Activated CD8-positive, alpha-beta memory T cell treated with anti-CD3 and anti-CD28 coated beads, Interleukin-2, amount 50 U/mL, for 4 hours (primary cell): Measurements from ENCODE around the gene PNISR.

ENCODE experiments used
- DNase-seq: peaks from one replicate; pipeline ENCODE4 v3.0.0-alpha.2; 2020

Gene PNISR

DNA sequence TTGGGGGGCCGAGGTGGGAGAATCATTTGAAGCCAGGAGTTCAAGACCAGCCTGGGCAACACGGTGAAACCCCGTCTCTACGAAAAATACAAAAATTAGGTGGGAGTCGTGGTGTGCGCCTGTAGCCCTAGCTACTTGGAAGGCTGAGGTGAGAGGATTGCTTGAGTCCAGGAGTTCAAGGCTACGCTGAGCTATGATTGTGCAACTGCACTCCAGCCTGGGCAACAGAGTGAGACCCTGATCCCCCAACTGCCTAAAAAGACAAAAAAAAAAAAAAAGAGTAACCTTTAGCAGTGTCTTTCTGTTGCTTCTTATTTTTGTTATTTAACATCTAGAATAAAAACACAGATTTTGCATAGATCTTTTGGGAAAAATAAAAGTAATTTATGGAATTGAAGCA, 18.0 kb downstream of the PNISR start:
- no peak for DNase-seq

DNA sequence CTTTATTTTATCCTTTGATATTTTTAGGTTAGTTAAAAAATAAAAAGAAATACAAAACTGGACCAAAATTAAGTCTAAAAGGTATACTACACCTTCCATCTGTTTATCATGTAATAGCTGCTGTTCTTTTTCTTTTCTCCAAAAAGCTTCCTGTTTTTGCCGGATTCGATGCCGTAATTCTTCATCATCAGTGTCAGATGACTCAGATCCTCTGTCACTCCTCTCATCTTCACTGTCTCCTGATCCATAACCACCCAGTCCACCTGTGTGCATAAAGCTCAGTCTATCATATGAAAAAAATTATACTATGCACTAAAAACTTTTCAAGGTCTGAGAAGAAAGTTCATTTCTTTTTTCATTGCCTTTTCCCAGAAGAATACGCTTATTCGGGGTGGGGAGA, 22.7 kb downstream of the PNISR start:
- no peak for DNase-seq

DNA sequence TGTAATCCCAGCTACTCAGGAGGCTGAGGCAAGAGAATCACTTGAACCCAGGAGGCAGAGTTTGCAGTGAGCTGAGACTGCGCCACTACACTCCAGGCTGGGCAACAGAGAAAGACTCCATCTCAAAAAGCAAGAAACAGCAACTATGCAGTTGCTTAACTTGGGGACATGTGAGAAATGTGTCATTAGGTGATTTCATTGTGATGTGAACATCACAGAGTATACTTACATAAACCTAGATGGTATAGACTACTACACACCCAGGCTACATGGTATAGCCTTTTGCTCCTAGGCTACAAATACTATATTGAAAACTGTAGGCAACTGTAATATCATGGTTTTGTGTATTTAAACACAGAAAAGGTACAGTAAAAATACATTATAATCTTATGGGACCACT, 27.8 kb downstream of the PNISR start:
- no peak for DNase-seq

DNA sequence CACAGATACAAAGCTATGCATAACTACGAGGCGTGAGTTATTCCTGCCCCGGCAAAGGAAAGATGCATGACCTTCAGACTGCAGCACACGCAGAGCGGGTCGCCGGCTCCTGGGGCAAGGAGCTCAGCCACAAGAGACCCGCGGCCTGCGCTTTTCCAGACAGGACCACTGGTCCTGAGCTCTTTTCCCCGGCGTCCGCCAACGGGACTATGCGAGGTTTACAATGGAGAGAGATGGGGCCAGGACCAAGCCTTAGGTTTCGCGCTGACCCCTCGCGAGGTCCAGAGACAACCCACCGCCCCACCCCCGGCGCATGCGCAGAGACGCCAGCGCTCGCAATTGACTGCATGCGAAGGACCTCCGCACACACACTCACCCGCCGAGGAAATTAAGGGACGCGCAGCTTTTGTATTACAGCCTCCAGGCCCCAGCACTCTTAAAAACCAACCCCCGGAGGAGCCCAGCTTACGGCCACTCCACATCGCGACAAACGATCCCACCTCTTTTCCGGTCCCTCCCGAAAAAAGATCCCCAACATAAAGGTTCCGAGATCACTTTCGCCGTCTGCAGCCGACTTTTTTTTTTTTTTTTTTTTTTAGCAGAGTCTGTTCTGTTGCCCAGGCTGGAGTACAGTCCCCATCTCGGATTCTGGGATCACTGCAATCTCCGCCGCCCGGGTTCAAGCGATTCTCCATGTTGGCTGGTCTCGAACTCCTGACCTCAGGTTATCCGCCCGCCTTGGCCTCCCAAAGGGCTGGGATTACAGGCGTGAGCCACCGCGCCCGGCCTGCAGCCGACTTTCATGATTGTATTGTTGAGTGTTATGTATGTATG, 31.2 kb downstream of the PNISR start, which contains the start of gene COQ3:
COQ3 (minus strand) TSS at position 498 of the 834 bp plus-strand sequence; CDS start at position 482, 16 bp downstream.
- DNase-seq = peak; percentile 57

DNA sequence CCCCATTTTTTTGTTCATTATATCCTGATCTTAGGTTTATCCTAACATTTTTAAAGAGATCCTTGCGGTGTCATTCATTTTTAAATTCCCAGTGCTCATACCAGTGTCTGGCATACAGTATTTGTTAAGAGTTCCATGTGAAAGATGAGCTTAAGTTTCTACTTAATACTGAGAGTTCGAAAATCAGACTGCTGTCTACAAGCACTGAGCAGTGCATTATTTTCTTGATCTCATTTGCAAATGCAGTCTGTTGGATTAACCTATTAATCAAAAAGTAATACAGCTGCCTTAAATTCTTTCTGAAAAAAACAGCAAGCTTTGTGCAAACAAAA, 31.8 kb downstream of the PNISR start:
- no peak for DNase-seq

DNA sequence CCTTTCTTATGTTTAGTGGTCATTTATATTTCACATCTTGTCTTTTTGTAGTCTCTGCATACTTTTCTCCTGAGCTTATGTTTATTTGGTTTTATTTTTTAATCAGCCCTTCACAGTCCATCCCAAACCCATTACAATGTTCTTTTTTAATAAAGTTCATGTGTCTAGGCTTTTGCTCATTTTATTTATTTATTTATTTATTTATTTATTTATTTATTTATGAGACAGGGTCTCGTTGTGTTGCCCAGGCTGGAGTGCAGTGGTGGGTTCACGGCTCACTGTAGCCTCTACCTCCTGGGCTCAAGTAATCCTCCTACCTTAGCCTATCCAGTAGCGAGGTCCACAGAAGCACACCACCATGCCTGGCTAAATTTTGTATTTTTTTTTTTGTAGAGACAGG, 34.2 kb downstream of the PNISR start:
- DNase-seq = no peak

DNA sequence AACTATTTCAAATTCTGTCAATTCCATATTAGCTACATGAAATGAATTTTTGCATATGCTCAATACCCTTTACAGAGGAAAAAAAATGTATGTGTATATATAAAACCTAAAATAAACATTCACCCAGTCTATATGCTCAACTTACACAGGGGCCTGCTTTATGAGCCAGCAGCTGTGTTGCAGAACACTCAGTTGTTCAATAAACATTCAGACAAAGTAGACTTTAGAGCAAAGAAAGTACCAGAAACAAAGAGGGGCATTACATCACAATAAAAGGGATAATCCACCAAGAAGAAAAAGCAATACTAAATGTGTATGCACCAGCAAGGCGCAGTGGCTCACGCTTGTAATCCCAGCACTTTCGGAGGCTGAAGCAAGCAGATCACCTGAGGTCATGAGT, 40.6 kb downstream of the PNISR start:
- DNase-seq = no peak

DNA sequence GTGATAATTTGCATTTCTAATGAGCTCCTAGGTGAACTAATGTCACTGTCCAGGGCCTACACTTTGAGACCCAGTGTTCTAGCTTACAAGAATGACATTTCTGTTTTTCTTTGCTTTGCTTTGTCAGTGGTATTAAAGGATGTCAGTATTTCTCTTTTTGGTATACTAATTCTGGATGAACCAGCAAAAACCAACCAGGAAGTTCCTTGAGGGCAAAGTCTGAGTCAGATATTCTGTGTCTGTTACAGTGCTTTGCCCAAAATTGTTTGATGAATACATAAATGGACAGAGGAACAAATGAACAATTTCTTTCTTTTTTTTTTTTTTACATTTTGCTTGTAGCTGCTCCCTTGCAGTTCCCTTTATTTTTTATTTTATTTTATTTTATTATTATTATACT, 46.5 kb downstream of the PNISR start:
- no peak for DNase-seq

DNA sequence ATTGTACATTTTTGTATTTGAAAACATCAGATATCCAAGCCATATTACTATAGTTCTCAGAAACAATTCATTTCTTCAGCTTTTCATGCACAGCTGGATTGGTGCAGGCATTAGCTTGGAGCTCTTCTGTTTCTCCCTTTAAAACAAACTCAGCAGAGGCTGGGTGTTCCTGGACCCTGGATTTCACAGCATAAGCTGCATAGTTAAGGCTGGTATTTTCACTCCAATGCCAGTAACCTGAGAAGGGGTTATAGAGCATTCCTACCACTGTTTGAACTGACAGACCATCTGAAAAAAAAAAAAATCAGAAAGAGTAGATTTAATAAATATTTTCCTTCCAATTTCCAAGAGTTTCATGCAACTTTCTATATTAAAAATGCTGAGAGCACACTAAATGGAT, 55.6 kb downstream of the PNISR start:
- DNase-seq = no peak

DNA sequence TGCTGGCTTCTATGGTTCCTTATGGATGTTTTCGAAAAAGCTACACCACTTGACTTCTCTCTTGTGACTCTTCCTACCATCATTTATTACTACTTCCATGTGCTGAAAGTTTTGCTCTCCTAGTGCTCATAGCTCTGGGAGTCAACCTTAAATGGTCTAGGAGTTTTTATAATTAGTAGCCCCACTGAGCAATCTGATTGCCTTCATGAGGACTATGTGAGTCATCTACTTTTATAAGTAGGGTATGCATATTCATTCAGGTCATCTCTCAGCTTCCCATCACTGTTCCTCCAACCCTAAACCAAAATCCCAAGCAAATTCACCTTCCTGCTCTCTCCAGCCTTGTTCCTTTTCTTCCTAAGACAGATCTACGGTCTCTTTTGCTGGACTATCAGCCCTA, 58.3 kb downstream of the PNISR start:
- no peak for DNase-seq

DNA sequence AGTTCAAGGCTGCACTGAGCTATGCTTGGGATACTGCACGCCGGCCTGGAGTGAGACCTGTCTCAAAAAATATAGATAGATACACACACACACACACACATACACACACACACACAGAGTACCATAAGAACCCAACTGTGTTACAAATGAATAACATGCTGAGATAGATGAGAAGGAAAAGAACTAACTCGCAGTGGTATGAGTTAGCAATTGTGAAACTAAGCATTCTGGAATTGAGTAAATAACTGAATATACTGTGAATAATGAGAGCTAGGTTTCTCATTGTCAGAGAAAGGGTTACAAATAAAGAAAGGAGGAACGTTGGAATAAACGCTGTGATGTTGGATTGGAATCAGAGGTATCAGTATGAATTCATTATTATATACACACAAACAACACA, 61.1 kb downstream of the PNISR start:
- DNase-seq = no peak

DNA sequence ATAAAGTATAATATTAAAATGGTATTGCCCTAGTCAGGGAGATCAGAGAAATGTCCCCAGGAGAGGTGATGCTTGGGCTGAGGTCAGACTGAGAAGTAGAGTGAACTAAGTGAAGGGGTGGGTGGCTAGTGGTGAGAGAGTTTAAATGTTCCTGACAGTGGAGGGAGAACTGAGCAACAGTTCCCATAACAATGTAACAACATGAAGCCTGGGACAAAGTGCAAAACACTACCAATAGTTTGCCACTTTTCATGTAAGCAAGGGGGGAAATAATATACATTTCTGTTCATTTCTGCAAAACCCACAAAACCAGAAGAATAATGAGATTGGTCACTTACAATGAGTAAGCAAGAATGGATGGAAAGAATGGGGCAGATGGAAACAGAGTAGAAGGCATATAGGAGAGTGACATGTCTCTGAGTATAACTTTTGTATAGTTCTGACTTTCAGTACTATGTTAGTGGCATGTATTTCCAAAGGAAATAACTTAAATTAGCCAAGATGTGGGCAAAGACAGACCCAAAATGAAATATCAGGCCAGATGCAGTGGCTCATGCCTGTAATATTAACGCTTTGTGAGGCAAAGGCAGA, 62.3 kb downstream of the PNISR start:
- no peak for DNase-seq

DNA sequence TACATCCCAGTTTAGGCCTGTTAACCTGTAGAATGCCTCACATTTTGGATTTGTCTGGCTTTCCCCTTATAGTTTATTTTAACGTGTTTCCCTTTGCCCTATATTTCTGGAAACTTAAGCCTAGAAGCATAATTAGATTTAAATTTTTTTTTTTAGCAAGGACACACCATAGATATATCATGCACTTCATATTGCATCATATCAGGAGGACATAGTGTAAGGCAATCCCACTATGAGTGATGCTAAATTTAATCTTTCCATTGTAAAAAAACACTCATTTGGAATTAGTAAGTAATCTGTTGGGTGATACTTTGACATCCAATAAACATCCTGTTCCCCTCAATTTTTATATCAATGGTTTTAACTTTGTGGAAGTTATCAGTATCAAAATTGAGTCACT, 65.3 kb downstream of the PNISR start:
- no peak for DNase-seq

DNA sequence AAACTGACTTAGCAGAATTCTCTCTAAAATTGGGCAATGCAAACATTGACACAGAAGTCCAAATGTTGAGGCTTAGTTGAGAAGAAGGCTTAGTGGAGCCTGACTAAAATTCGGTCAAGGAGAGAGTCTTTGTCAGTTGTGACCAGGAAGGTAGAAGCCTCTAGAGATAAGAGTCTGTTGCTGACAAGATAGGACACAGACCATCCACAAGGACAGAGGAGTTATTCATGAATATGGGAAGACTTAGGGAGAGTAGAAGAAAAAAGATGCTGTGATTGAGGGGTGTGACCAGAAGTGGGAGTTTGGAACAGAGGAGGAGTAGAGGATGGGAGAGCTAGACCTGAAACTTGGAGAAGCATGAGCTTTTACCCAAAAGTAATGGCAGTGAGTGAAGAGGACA, 68.5 kb downstream of the PNISR start:
- DNase-seq = no peak

DNA sequence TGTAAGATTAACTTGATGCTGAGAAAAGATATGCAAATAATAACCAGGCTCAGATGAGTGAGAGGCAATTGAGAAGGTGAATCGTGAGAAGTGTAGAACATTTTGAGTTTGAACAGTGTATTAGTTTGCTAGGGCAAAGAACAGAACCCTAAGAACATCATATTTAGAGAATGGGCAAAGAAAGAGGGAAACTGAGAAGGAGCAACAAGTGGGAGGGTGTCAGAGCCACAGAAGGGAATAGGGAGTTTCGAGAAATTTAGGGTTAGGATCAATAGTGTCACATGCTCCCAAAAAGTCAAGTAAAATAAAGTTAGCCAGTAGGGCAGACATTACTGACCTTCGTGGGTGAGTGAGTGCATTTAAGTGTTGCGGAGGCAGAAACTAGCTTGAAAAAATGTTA, 70.1 kb downstream of the PNISR start:
- no peak for DNase-seq

DNA sequence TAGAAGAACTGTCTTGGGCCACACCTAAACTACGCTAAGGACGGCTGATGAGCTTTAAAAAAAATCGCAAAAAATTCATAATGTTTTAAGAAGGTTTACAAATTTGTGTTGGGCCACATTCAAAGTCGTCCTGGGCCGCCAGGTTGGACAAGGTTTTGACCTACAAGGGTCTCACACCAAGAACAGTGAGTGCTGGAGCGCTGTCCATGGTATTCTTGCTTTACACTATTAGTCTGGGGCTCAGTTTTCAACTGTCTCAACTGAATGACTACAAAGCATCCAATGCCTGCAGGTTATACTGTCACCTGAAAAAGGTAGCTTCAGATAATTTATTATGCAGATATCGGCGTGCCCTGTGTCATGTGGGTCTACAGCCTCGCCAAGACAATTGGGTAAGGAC, 72.0 kb downstream of the PNISR start:
- DNase-seq = no peak

DNA sequence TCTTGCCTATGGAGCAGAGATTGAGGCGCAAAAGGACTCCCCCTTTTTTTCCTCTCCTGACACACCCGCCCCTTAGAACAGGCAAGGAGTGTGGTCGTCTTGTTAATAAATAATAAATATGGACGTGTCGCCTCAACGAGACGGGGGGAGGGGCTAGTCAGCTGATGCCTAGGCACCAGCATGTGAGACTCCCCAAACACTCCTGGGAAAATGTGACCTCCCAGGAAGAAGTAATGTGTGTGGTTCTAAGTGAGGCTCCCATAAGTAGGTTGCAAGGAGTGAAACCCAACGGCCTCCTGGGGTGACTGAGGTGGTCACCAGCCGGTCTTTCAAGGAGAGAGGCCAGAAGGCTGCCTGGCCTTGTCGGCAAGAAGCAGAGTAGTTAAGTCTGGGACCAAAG, 74.5 kb downstream of the PNISR start:
- no peak for DNase-seq

DNA sequence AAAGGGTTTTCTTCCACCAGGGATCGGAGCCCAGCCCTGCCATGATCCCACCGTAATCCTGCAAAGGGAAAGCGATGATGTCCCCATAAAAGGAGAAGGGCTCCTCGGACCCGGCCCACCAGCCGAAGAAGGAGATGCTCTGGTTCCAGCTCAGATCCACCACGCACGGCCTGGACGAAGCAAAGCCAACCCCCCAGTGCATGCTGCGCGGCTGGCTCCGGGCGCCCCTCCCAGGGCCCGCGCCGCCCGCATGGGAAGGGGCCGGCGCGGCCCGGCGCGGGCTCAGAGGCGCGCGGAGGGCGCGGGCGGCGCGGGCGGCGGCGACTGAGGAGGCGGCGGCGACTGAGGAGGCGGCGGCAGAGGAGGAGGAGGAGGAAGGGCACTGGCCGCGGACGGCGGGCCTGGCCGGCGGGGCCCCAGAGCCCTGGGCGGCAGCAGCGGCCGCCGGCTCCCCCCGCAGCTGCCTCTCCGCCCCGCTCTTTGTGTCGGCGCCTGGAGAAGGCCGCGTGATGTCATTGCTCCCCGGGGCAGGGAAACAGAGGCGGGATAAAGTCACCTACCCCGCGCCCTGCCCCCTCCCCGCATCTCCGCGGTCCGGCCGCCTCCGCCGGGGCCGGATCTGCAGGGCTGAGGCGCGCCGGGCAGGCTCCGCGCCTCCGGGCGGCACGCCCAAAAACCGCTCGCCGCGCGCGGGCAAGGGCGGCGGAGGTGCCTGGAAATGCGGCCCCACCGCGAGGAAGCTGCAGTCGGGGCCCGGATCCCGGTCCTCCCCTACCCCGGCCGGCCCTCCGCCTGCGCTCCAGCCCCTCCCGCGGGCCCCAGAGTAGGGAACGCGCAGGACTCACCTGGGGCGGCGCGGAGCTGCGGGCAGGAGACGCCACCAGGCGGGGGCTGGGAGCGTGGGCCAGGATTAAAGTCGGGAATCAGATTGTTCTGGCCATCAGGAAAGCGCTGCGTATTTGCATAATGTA, 75.7 kb downstream of the PNISR start, which contains the start of gene FAXC:
FAXC (minus strand) TSS at position 504 of the 971 bp plus-strand sequence; CDS start at position 202, 302 bp downstream.
- DNase-seq = no peak

DNA sequence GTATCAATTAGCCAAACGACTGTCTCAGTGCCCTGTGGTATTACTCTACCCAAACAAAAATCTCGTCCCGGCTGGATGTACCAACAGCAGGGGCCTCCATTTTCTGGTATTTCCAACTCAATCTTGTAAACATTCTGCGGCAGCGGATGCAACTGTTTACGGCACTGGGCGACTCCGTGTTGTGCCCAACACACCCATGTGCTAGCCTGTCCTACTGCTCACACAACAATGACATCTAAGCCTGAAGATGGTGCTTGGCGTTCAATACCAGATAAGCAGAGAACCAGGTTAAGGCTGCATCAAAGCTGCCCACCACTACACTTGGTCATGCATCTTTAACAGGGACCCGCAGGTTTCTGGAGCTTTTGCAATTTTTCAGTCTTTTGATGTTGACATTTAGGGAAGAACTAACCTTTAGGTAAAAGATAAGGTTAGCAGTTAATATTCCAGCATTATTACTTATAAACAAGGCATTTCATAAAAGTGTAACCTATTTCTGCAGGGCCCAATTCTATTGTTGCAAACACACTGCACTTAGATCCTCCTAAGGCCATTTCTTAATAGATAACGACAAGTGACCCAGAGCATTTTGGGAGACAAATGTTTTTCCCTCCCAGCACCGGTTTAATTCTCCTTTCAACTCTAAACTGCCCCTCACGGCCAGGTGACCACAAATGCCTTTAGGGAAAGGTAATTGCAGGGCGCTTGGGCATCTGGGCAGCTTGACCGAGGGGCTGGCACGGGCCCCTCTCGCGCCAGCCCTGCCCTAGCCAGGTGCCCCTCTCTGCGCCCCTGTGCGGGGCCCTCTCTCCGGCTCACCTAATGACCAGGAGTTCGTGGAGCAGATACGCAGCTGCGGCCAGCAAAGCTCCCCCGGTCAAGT, 76.6 kb downstream of the PNISR start:
- no peak for DNase-seq
